OCI-LY1 (cell line): ENCODE data around the gene CAMLG.

Source experiments
- CTCF ChIP-seq: fragments of 200-600 bp; sonication (generic), shearing (Covaris generic); IDR thresholded peaks from 2 replicates; pipeline ENCODE4 v1.5.1; 2017; ENCODE audit warnings: mild to moderate bottlenecking, antibody characterized with exemption, low read length, moderate library complexity, mixed read lengths
- EZH2 ChIP-seq: fragments of 200-600 bp; sonication (generic), shearing (Covaris generic); IDR thresholded peaks from 2 replicates; pipeline ENCODE4 v1.8.0; 2017; ENCODE audit warnings: borderline replicate concordance, mixed run types, mild to moderate bottlenecking, antibody characterized with exemption, low read length, moderate library complexity, mixed read lengths

GRCh38 chr5:134708301-134708700 is 30.0 kb upstream of the CAMLG start:
- no peak for TF ChIP-seq CTCF
- TF ChIP-seq EZH2 = no peak
